GM18499 (cell line): ENCODE results near the gene ARRB1.
"Not testable (repeated sequence)": the region's sequence is repeated elsewhere in the genome, so short reads cannot be mapped to it uniquely, and the experiment has no call there.

Experiments
- ATAC-seq: cut with Tn5 transposase; IDR thresholded peaks from one replicate; pipeline ENCODE4 v1.9.1; 2021; ENCODE audit warnings: moderate number of reproducible peaks; ENCODE audit not compliant: insufficient read depth, unreplicated experiment

The ARRB1 gene

DNA sequence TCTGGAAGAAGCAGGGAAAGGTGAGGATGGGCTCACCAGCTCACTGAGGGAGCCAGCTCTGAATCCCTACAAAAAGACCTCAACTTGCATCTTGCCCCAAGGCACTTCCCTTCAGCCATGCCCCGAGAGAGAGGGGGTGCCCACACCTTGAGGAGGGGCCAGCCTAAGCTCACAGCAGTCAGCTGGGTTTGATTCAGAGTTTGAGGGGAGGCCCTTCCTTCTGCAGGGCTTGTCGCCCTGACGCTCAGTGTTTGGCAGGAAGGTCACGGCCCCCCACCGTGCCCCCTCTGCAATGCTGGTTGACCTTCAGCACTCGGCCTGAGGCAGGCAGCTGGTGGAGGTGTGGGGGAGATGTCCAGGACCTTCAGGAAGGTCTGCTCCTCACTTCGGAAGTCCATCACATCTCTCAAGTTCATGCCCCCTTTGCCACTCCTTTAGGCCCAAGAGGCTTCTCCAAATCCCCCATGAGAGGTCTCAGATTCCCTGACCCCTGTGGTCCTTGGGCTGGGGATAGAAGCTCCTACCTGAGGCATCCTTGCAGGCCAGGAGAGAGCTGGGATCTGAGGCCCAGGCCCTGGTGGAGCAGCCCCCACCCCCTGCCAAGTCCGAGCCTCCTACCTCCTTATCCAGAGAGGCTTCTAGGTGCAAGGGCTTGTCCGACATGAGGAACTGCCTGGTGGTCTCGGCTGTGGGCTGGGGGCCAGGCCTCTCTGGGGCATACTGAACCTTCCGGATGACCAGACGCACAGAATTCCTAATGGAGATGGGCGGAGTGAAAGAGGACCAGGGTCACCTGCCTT is 73.3 kb downstream of the ARRB1 start:
- ATAC-seq, result no peak

DNA sequence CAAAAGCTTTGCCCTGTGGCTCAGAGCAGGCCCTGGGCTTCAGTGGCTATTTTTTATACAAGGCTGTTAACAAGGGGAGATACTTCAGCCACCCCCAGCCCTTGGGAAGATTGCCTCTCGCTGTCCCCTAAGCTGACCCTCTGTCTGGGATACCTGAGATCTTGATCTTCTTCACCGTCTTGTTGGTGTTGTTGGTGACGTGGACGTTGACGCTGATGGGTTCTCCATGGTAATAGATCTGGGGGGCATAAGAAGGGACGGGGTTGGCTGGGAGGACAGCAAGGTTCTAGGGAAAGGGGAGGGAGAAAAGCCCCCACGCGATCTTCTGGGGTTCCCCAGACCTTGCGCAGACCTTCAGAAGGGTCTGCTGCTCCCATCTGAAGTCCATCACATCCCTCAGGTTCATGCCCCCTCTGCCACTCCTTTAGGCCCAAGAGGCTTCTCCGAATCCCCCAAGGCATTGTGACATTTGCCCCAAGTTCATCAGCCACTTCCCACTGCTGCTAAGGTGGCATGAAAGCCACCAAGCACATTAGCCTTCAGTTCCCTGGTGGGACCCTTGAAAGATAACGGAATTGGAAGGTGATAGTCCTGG is 74.2 kb downstream of the ARRB1 start:
- ATAC-seq, result no peak

DNA sequence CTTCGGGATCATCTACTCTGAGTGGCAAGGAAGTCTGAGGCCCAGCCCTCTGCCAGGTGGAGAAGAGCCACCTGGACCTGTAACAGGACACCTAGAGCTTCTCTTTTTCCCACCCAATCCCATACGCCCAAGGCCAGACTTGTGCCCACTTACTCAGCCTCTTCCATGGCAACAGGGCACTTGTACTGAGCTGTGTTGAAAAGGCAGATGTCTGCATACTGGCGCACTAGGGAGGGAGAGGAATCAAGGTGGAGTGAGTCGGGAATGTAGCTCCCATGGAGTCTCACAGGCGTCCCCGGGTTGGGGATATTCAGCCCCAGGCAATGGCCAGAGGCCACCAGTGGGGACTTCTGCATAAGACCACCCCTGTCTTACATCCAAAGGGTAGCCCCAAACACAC is 74.8 kb downstream of the ARRB1 start:
- no peak for ATAC-seq

DNA sequence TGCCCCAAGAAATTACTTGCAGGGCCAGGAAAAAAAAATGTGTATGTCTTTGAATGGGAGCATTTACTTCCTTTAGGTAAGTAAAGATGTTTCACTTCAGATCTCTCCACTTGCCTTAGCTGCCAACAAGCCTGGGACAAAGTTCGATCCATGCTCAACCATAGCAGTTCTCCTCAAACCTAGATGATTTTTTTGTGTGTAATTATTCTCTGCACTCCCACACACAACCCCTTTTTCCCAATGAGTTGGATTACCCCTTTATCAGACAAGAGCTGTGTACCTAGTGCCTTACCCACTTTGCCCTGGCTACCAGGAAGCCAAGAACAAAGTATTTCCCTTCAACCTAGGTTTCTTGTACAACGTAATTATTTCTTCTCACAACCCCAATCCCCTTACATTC is 75.3 kb downstream of the ARRB1 start:
- ATAC-seq, result no peak

DNA sequence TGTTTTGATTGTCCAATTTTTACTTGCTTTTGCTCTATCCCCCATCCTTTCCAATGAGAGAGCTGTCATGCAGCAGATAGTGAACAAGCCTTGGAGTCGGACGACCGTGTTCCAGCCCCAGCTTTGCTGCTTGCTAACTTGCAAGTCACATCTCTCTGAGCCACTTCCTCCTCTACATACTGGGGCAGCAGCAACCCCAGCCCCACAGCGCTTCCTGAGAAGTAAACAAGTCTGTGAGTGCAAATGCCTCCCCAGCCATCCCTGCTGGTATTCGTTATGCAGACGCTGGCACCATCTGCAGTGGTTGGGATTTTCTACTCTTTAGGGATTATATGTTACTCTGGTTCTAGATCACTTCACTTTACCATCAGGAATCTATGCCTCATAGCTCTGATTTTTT is 75.9 kb downstream of the ARRB1 start:
- no peak for ATAC-seq

DNA sequence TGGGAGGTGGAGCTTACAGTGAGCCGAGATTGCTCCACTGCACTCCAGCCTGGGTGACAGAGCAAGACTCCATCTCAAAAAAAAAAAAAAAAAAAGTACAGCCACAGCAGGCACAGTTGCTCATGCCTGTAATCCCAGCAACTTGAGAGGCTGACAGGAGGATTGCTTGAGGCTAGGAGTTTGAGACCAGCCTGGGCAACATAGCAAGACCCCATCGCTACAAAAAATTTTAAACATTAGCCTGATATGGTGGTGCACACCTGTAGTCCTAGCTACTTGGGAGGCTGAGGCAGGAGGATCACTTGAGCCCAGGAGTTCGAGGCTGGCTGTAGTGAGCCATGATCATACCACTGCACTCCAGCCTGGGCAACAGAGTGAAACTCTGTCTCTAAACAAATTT is 76.7 kb downstream of the ARRB1 start:
- ATAC-seq, result not testable (repeated sequence)

DNA sequence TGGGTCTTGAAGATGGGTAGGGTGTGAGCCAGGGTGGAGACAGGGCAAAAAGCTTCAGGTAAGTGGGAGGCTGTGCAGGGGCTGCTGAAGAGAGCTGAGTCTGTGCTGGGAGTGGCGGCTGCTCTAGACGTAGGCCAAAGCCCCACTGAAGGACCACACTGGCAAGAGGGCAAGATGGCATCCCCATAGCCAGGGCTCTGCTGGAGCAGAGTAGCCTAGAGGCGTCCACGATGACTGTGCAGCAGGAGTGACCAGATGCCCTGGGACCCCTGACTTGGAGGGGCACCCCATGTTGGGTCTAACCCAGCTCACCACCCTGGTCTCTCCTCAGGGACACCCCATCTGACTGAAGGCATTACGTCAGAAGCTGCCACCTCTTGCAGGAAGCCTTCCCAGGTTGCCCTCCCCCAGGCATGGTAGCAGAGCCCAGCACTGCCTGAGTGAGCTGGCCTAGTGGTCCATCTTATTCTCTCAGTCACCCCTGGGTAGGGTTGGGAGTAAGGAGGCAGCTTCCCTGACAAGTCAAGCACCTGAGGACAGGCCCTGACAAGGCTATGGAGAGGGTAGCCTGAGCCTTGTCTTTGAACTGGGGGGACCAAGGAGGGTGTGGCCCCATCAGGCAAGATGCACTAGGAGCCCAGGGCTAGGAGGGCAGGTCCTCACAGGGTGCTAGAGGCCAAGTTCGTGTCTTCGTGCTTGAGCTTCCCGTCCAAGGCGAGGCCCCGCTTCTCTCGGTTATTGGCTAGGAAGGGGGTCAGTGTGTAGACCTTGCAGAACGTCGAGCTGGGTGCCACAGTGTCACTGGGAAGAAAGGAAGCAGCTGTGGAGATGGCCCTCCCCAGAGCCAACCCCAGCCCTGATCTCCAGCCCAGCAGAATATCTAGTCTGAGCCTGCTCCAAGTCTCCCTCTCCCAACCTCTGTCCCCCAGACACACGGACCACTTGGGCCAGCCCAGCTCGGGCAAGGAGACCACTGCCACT is 77.8 kb downstream of the ARRB1 start:
- ATAC-seq, result no peak

DNA sequence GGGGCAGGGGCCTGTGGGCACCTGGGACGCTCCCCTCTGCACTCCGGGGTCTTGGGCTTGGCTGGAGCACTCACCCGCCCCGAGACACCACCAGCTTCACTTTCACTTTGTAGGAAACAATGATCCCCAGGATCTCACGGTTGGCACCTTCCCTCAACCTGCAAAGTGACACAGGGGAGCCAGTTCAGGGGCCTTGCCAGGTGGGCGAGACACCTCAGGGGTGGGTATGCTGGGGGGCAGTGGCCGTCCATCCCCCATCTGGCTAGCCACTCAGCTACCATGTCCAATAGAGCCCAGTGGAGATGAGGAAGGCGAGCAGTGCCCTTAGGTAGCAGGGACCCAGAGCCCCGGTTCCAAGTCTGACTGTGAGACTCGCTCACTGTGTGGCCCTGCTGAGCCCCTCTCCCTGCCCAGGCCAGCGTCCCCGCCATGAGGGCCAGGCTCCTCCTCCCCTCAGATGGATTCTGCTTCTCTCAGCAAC is 78.6 kb downstream of the ARRB1 start:
- no peak for ATAC-seq

DNA sequence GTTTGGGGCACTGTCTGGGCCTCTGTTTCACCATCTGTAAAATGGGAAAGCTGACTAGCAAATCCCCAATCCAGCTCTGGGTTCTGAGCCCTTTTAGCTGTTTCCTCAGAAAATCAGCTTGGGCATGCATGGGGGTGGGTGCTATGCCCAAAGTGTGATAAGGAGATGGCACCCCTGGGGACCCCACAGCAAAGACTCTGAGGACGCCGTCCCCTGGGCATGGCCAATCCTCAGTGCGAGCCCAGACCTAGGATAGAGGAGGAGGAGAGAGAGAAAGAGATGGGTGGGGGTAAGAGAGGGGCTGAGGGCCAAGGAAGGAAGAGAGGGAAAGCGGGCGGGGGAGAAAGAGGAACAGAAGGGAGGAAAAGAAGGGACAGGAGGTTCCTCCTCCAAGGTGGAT is 79.1 kb downstream of the ARRB1 start:
- ATAC-seq, result no peak

DNA sequence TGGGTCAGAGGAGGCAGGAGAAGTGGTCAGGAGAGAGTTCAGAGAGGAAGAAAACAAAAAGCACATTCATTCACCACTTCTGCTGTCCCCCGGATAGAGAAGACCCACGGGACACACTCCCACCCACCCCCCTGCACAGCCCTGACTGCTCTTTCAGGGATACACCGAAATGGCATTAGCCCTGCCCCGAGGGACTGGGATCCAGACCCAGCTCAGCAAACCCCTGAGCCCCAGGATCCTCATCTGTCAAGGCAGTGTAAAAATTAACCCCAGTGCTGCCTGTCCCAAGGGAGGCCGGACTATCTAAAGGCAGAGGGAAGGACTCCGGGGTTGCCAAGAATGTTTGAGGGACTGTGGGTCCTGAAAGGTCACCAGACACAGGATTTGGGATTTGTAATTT is 79.7 kb downstream of the ARRB1 start:
- no peak for ATAC-seq

DNA sequence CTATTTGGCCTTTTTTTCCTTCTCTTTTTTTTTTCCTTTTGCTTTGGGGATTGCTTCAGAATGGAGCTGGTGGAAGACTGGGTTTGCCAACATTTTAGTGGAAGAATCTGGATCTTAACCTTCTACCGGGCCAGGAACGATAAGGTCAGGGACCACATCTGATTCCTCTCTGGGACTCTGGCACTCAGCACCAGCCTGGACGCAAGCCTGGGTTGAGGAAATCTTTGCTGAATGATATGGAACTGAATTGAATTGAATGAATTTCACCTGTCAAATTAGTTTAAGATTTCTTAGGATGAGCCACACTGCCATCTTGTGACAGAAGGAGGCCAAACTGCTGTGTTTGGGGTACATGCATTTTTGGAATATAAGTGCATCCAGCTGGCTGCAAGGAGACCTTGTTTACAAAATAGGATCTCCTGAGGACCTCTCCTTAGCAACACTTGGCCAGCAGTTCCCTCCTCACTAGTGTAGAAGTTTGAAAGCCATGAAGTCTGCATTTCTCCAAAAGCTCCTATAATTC is 80.5 kb downstream of the ARRB1 start:
- no peak for ATAC-seq

DNA sequence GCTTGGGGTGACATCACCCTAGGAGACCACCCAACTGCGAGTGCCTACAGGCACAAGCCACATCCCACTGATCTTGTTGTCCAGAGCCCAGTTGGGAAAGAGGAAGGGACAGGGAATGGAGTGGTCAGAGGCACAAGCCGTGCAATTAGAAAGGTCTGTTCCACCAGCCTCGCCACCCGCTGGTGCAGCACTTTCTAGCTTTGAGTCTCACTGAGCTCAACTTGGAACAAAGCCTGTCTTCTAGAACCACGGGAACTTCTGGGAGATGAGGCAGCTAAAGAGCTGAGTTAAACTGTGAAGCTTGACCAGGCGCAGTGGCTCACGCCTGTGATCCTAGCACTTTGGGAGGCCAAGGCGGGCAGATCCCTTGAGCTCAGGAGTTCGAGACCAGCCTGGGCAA is 81.6 kb downstream of the ARRB1 start:
- no peak for ATAC-seq

DNA sequence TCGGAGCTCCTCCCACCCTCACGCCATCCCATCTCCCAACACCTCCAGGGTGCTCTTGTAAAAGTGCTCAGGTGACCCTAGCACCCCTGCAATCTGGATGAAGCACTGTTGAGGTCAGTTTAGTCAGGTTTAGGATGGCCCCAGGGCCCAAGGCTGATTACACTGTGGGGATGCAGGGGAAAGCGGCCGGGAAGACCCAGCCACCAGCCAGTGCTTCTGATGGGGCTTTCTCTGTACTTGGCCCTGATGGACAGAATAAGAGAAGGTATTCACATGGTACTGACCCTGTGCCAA is 82.1 kb downstream of the ARRB1 start:
- ATAC-seq, result no peak

DNA sequence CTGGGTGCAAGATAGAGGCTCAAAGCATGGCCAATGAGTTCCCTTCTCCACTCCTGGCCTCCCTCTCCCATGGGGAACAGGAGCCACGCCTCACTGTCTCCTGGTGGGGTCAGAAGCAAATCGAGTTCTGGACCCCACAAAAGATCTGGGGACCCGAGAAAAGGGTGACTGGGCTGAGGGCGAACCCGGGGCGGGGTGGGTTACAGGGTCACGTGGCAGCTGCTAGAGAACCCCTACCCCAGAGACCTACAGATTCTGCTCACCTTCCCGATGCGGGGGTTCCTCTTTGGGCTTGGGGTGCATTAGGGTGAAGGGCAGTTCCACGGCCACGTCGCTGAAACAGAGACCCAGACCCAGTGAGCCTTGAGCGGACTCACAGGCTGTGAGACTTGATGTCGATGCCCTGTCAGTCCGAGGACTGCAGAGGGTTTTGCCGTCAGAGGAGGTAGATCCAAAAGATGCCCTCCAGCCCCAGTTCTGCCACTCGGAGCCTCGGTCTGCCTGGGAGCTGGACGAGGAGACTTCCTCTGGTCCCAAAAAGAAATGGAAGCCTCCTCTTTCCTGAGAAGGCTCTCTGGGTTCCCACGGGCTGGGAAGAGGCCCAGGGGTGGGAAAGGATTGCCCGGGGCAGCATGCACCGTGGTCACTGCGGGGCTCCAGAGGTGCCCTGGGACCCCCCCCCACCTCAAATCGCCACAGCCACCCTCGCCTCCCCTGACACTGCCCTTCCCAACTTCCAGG is 82.7 kb downstream of the ARRB1 start:
- no peak for ATAC-seq

DNA sequence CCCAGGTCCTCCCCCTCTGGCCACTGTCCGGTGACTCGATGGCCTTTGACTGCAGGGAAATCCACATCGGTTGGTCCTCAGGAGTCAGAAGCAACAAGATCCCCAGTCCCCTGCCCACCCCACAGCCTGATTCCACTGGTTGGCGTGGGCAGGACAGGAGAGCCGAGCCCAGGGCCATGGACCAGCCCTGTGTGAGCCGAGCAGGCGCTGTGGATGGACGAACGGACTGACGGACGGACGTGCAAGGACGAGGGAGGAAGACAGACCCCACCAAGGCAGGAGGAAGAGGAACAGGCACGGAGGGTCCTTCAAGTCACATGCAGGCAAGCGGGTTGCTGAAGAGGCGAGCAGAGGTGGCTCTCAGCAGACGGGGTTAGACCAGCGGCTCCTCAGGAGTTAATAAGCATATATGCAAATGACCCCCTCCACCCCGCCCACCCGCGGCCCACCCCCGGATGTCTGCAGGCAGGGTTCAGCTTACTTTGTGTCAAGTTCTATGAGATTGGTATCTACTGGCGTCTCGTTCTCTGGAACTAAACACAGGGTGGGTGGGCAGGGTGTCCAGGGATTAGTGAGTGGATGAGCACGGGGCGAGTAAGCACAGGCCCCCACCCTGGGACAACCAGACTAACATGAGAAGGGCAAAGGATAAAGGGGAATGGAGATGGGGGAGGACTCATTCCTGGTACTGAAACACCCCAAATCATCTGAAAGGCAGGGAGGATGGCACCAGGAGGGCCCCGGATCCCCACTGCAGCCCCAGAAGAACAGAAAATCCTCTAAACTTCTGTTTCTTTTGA is 84.1 kb downstream of the ARRB1 start:
- no peak for ATAC-seq

DNA sequence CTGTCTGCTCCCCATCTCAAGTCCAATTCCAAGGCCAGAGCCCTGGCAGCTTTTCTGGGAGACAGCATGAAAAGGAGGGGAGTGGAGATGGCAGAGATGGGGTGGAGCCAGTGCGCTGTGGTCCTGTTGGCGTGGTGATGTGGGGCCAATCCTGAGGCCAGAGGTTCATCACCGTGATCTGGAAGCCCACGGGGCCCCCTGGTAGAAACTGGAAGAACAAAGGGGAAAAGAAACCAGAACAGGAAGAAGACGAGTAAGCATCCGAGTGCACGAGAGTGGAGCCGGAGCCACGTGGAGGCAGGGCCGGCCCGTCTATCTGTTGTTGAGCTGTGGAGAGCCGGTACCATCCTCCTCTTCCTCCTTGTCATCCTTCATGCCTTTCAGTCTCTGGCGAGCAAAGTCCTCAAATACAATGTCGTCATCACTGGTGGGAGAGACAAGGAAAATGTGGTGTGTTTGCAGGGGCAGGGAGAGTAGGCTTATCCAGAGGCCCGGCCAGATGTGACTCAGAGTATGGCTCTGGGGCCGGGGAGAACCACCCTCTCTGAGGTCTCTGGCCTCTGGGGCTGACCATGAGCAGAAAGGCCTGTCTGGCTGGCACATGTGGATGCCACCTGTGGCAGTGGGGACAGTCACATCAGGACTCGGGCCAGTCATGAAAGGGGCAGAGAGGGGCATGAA is 85.5 kb downstream of the ARRB1 start:
- ATAC-seq, result no peak

DNA sequence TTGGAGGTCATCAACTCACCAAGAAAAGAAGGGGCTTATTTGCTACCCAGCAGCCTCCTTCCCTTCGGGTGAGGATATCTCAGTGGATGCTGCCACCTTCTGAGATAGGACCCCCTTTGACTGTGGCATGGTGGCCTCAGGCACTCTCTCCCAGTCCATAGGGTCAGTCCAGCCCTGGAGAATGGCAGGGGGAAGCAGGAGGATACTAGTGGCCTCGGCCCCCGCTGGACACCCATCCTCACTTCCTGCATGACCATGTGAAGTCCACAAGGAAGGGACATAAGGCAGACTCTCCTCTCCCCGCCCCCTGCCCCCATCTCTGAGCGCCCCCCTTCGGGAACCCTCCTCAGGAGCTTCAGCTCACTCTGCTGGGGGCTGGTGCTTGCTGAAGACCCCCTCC is 86.5 kb downstream of the ARRB1 start:
- ATAC-seq, result no peak

DNA sequence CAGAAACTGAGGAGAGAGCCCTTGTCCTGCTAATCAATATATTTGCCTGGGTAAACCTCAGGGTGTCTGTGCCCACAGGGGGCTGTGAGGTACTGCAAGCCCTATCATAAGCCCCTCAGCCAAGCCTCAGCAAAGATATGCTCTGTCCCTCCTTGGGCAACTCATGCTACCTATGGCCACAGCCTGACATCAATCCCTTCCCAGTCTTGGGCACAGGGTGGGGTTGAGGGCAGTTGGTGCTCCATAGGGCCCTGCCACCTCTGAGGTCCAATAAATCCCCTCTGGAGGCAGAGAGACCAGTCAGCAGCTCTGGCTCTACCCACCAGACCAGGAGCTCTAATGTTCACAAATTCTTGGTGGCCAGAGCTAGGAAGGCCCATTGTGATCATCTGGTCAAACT is 87.1 kb downstream of the ARRB1 start:
- ATAC-seq, result no peak

DNA sequence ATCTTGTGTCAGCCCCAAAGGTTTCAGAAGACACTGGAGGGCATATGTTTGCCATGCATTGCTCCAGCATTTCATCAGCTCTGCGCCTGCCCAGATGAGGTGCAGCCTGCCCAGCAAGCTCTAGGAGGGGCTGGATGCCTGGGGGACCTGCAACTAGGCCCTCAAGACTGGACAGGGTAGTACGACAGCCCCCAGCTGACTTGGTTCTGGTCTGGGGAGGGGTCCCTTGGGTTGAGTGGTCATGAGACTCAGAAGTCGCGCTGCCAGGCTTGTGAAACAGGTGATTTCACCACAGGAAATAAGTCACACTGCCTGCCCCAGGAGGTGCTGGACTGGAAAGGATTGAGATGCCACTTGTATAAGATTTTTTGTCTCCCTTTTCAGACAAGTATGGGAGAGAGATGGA is 87.5 kb downstream of the ARRB1 start:
- no peak for ATAC-seq
